ENCODE results near the gene SMARCAL1.
A peak's percentile ranks its signal among the peaks of the same experiment; 100 is the strongest.

The SMARCAL1 gene

DNA sequence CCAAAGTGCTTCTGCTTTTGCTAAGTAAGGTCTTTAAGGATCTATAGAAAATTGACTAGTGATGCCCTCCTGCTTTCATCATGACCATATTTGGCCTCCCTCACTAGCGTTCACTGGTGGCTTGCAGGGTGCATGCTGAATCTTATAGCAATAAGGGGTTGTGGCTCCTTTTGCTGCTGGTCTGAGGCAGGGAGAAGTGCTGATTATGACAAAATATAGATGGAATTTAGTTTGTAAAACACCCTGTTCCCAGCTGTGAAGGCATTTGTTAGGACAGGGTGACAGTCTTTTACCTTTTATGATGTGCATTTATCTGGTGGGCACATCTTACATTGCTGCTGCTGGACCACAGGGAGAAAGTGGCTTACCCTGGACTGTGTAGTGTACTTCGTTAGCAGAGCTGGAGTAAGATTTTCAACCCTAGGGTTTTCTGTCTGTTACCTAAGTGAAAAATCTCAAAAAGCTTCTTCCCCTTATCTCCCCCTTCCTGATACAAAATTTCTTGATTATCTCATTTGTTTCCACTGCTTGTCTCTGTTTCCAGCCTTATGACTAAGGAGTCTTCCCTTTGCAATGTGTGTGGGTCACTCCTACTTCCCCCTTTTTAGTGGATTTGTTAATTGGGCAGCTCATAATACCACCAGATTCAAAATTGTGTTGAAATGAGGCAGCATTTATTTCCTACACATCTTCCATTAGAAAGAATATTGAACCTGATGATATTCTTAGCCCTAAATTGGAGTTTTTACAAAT, 65.2 kb downstream of the SMARCAL1 start:
- no peak for DNase-seq (ENCODE audit: low read depth)

DNA sequence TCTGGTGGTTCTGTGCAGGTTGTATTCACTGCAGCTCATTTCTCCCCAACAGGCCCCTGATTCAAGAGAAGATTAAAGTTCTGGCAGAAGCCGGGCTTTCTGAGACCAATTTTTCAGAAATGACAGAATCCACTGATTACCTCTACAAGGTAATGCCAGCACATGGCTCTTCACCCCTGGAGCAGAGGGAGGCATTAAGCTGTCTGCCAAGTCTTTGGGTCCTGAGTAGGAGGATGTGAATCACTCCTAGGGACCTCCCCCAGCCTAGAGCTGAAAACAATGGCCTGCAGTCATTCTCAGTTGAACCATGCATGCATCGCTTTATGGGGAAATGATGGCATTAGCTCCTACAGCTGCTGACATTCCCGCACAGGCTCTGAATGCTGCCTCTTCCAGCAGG, 65.9 kb downstream of the SMARCAL1 start:
- no peak for DNase-seq (ENCODE audit: low read depth)

- DNase-seq (ENCODE audit: low read depth) = no peak
Observed at GRCh38 chr2:216478791-216479190, 66.5 kb downstream of the SMARCAL1 start.

DNA sequence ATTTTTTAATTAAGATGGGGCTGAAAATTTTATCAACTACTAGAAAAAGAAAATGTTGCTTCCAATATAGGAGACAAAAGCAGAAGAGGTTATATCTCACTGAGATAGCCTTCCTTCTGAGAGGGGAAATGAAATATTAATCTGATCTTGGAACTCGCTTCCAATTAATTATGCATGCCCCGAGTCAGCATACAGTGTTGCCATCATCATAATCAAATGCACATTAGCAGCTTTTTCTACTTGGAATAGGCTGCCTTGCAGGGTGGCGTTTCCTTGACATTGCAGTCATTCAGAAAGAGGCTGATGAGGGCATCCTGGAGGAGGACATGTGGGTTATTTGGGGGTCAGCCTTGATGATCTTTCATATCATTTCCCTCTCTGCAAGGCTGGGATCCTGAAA, 67.9 kb downstream of the SMARCAL1 start:
- no peak for DNase-seq (ENCODE audit: low read depth)

- no peak for DNase-seq (ENCODE audit: low read depth)
Observed at GRCh38 chr2:216482640-216483039, 70.4 kb downstream of the SMARCAL1 start.

DNA sequence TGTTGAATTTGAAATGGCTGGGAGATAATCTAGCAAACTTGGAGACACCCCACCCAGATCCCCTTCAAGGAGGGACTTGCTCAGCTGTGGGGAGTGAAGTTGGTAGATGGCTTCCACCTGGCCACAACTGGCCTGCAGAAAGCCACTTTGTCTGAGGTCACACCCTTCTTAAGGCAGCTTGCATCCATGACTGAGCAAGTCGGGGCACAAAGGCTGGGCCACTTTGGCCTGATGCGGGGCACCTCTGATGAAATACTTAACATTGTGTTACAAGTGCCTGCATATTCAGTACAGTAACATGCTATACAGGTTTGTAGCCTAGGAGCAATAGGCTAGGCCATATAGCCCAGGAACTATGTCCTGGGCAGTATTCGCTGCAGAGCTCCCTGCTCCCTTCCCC, 73.0 kb downstream of the SMARCAL1 start:
- DNase-seq (ENCODE audit: low read depth) = no peak

- DNase-seq (ENCODE audit: low read depth) = no peak
Observed at GRCh38 chr2:216485745-216486144, 73.5 kb downstream of the SMARCAL1 start.

- no peak for DNase-seq (ENCODE audit: low read depth)
Observed at GRCh38 chr2:216486271-216486670, 74.0 kb downstream of the SMARCAL1 start.

GRCh38 chr2:216486708-216487107, 74.4 kb downstream of the SMARCAL1 start:
- DNase-seq (ENCODE audit: low read depth) = peak; percentile 64

DNA sequence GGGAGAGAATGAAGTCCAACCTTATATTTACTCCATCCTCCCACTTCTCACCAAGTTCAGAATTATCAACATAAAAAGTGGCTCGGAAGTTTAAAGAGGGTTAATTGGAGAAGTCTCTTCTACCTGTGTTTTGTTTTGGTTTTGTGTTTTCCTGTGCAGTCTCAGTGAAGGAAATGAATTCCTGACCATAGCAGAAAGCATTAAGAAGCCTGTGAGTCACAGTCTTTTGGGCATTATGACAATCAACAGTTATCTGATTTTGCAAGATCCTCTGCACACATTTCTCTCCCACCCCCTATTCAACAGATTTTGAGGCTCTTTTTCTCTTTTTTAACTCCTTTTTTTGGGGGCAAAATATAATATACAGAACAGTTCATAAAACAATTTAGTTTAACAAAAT, 77.8 kb downstream of the SMARCAL1 start:
- DNase-seq (ENCODE audit: low read depth) = no peak

- no peak for DNase-seq (ENCODE audit: low read depth)
Observed at GRCh38 chr2:216491793-216492596, 79.7 kb downstream of the SMARCAL1 start.

DNA sequence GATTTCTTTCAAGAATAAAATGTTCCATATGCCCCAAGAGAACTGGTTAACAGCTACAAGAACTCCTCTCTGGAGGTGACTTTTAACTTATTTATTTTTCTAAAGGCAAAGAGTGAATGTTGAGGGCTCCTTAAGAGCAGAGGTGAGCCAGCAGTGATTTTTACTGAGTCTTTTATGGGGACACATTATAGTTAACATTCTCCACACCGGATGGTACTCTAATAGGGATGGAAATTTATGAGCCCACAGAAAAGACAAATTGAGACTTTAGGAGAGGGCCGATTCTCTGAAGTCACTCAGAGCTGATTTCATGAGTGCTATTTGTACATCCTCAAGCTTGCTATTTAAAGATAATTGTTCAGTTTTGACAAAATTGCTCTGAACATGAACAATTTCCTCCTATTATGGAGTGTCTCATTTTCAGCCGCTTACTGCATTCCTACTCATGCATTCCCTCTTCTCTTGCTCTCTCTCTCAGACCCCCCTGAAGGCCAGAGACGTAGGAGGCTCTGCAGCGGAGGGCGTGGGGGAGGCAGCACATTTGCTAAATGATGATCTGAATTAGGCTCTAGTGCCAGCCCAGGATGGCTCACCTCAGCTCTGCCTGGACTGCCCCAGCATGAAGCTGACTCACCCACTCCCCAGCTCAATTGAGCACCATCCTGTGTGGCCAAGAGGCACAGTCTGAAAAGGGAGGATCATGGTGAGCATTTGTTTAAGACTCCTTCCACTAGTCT, 80.5 kb downstream of the SMARCAL1 start:
- no peak for DNase-seq (ENCODE audit: low read depth)

DNA sequence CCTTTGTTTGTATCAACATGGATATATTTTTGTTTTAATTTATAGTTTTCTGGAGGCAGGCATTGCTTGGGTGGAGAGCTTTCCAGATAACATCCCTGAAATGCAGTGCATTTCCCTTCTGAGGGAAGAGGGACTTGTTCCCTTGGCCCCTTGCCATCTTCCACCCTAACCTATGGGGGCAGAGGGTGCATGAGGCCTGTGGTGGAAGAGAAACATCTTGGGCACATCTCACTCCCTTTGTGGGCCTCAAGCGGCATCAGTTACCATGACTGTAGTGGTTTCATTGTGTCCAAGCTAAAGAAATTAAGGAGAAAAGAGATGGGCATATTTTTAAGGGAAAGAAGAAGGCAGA, 81.0 kb downstream of the SMARCAL1 start:
- DNase-seq (ENCODE audit: low read depth) = no peak

- no peak for DNase-seq (ENCODE audit: low read depth)
Observed at GRCh38 chr2:216495656-216496055, 83.4 kb downstream of the SMARCAL1 start.

- no peak for DNase-seq (ENCODE audit: low read depth)
Observed at GRCh38 chr2:216497382-216498069, 85.2 kb downstream of the SMARCAL1 start.

DNA sequence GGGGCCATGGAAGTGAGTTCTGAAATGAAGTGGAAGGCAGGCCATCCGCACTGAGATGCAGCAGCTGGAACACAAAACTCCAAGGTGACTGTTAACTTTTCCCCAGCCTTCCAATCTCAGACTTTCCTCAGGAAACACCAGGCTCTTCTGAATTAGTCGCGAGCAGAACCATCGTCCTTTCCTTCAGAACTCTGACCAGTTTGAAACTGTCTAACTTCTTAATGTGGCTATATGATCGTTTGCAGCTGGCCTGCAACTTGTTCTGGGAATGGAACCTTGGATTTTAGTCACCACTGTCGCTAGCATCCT, 85.7 kb downstream of the SMARCAL1 start:
- no peak for DNase-seq (ENCODE audit: low read depth)

DNA sequence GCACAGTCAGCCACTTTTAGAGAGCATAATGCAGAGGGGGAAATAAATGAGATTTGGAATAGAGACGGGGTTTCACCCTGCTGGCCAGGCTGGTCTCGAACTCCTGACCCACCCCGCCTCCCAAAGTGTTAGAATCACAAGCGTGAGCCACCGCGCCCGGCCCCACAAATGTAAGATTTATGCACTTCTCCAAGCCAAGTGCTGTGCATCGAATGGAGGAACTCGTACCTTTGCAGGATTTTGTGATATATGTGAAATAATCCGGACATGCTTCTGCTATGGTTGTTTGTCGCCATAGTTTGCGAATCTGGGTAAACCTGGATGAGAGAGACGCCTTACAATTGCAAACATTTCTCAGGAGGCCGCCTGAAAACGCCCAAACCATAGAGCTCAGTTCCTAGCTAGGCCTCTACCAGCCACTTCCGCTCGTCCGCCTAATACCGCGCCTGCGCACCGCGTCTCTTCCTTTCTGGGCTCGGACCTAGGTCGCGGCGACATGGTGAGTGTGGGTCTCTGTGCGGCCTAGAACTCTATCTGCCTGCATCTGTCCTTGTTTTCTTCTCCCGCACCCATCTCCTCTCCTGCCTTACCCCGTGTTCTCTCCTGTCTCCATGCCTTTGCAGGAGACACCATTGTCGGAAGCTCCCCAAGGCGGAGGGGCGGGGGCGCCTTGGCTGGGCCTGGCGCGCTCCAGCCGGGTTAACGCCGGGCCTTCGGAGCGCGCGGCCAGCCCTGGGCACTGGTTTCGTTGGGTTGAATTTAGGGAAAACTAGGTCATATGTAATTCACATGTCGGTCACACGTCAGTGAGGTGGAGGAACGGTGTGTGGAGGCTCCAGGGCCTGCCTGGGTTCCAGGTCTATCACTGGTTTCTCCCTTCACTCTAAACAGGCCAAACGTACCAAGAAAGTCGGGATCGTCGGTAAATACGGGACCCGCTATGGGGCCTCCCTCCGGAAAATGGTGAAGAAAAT, 86.4 kb downstream of the SMARCAL1 start, which contains the start of gene RPL37A:
TSS of gene RPL37A (plus strand) at position 466 of the 974 bp plus-strand sequence. CDS start at position 497, 31 bp downstream.
- peak; percentile 96 for DNase-seq (ENCODE audit: low read depth)

DNA sequence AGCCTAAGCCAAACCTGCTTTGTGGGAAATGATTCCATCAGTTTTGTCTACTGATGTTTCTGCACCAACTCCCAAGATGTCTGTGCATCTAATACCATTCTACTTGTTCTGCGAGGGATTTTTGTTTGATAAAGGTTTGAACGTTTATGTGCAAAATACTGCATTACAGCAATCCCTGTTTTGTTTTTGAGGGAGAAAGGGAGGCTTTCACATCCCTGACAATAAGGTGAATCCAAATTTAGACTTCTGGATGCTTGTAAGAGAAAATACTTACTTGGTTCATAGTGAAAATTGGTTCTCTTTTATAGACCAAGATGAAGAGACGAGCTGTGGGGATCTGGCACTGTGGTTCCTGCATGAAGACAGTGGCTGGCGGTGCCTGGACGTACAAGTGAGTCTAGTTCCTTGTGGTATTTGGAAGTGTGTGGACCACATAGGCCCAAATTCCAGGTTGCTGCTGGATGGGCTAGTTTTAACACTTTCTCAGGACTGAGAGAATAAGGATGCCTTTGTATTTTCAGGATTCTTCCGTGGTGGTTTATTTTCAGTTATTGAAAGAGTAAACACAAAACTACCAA, 87.4 kb downstream of the SMARCAL1 start:
- no peak for DNase-seq (ENCODE audit: low read depth)

DNA sequence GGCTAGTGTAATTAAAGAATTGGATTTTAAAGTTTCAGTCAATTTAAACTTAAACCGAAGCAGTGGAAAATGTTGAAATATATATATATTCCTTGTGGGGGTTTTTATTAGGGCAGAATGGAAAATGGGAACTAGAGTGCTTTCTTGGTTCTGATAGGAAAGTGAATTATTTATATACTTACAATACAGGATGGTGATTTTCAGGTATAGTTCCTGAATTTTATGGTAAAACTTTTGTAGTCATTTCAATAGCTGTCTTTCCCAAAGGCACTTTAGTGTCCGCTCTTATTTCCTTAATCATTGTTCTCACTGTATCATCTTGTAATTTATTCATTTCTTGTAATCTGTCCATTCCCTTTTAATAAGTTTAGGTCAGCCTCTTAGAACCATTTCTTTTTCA, 88.3 kb downstream of the SMARCAL1 start:
- no peak for DNase-seq (ENCODE audit: low read depth)

DNA sequence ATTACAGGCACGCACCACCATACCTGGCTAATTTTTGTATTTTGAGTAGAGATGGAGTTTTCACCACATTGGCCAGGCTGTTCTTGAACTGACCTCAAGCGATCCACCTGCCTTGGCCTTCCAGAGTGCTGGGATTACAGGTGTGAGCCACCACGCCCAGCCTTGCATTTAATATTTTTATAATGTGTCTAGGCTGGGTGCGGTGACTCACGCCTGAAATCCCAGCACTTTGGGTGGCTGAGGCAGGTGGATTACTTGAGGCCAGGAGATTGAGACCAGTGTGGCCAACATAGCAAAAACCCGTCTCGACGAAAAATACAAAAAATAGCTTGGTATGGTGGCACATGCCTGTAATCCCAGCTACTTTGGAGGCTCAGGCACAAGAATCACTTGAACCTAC, 89.6 kb downstream of the SMARCAL1 start:
- DNase-seq (ENCODE audit: low read depth) = no peak
